Breast epithelium (tissue), 4 donors: Measurements from ENCODE around the gene DUSP16. TPM values are rescaled to one million over a fixed set of nuclear protein-coding genes. Genes with fewer than 3 reads are reported as not detected.

ENCODE experiments used
- DNase-seq, 2 donors: peaks; one replicate each; pipeline ENCODE4 v3.0.0-alpha.2; 2019; ENCODE audit warnings: low spot score in 2 of 2
- H3K27ac ChIP-seq, 2 donors: fragments of 200-600 bp; sonication (generic) in 1 of 2; one replicate each; pipeline ENCODE4 v1.5.1; 2016 to 2019; ENCODE audit warnings: mild to moderate bottlenecking in 1 of 2
- H3K27me3 ChIP-seq, 2 donors: fragments of 200-600 bp; sonication (generic) in 1 of 2; one replicate each; pipeline versions ENCODE4 v1.5.1 to v1.6.0; 2017 to 2019; ENCODE audit warnings: control low read depth in 1 of 2, mild to moderate bottlenecking in 1 of 2
- H3K36me3 ChIP-seq: fragments of 200-600 bp; one replicate; pipeline ENCODE4 v1.5.1; 2019
- H3K4me1 ChIP-seq, 2 donors: fragments of 200-600 bp; sonication (generic); one replicate each; pipeline ENCODE4 v1.5.1; 2016 to 2019; ENCODE audit warnings: control low read depth in 1 of 2
- H3K4me3 ChIP-seq, 3 donors: fragments of 200-600 bp; sonication (generic); 1 replicate in 2 of 3; 2 replicates in 1 of 3; pipeline ENCODE4 v1.5.1; 2016 to 2019; ENCODE audit warnings: mild to moderate bottlenecking in 3 of 3, moderate library complexity in 2 of 3
- H3K9me3 ChIP-seq, 2 donors: fragments of 200-600 bp; sonication (generic) in 1 of 2; one replicate each; pipeline ENCODE4 v1.5.1; 2016 to 2019; ENCODE audit warnings: control low read depth in 1 of 2
- CTCF ChIP-seq, 3 donors: fragments of 450-650 bp; IDR thresholded peaks; one replicate each; pipeline ENCODE4 v1.5.1; 2016 to 2017; ENCODE audit warnings: antibody characterized with exemption in 3 of 3, mild to moderate bottlenecking in 3 of 3, moderate library complexity in 3 of 3
- POLR2A ChIP-seq: fragments of 450-650 bp; IDR thresholded peaks from one replicate; pipeline ENCODE4 v1.6.1; 2016; ENCODE audit warnings: antibody characterized with exemption, mild to moderate bottlenecking, moderate library complexity
- POLR2AphosphoS5 ChIP-seq, 3 donors: sonication (generic); formaldehyde crosslinking; IDR thresholded peaks; one replicate each; pipeline ENCODE4 v1.6.1; 2017; ENCODE audit warnings: antibody characterized with exemption in 3 of 3
- intact Hi-C: fragments of 100-400 bp; cut with DNase I; formaldehyde crosslinking; loops from one replicate; pipeline ENCODE4 v1.15.1; 2023; ENCODE audit warnings: low total_unique reads
- total RNA-seq, 3 donors: library from RNA; depleted of rRNA; stranded (reverse); fragments of >200 nt; gene quantifications; one replicate each; pipeline ENCODE4 v1.1.0, GENCODE V29; 2016

DUSP16 gene
- total RNA-seq, 3 donors from 2014 or later, result 10.9 to 63.3 (median 61.0) TPM

- intact Hi-C loops, result no loop called here
- no peak overlapping the region for H3K4me3 ChIP-seq
Observed at GRCh38 chr12:12487490-12487889, 75.2 kb downstream of the DUSP16 start.

DNA sequence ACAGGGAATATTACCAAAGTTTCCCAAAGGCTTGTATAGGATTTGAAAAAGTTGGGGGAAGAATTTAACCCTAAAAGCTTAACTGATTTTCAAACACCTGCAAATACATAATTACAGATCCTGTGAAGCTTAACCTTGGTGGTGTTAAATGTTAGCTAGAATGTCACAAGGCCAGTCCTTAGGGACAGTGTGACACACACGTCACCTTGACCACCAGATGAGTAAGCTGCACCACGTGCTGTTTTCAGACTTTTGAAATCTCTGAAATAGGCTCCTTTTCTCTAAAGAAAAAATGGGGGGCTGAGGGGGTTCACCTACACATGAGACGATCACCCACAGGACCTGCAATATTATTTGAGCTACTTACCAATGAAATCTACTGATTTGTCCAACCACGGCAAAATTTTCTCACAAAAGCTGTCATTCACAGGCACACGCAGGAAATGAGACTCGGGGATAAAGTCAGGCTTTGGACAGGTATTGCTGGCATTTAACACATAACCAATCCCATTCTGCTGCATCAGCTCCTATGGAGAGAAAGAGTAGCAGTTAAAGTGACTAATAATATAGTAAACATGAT is 75.9 kb downstream of the DUSP16 start:
- TF ChIP-seq CTCF (IDR thresholded peaks at IDR 0.05), result no peak
- TF ChIP-seq POLR2A, result no peak
- TF ChIP-seq POLR2AphosphoS5 (IDR thresholded peaks at IDR 0.05), result no peak
- H3K36me3 ChIP-seq, result no peaks in the 10 kb centered on the region
- no peak overlapping the region for H3K4me3 ChIP-seq
- no peak for DNase-seq
- H3K27me3 ChIP-seq, result no peaks in the 10 kb centered on the region
- intact Hi-C loops, result no loop called here
- H3K4me1 ChIP-seq, result no peaks in the 10 kb centered on the region
- H3K27ac ChIP-seq, result no peak overlapping the region
- no peaks in the 10 kb centered on the region for H3K9me3 ChIP-seq

More at GRCh38 chr12:12487490-12487889, 75.2 kb downstream of the DUSP16 start:
- TF ChIP-seq POLR2A (no peak), POLR2AphosphoS5 (IDR thresholded peaks at IDR 0.05) (no peak), CTCF (IDR thresholded peaks at IDR 0.05) (no peak)
- Histone ChIP-seq H3K36me3 (no peaks in the 10 kb centered on the region), H3K4me1 (no peaks in the 10 kb centered on the region), H3K27me3 (no peaks in the 10 kb centered on the region), H3K9me3 (no peaks in the 10 kb centered on the region), H3K27ac (no peak overlapping the region)
- DNase-seq, result no peak

- Histone ChIP-seq H3K27me3 (no peaks in the 10 kb centered on the region), H3K9me3 (no peaks in the 10 kb centered on the region), H3K27ac (peak overlapping the region in 1 of 2 donors; percentile 30), H3K36me3 (peaks cover 5% of the 10 kb centered on the region), H3K4me1 (no peaks in the 10 kb centered on the region), H3K4me3 (no peak overlapping the region)
- DNase-seq, result no peak
- no peak for TF ChIP-seq POLR2A
- no peak for TF ChIP-seq POLR2AphosphoS5 (IDR thresholded peaks at IDR 0.05)
- TF ChIP-seq CTCF (IDR thresholded peaks at IDR 0.05), result no peak
- intact Hi-C loops, result no loop called here
Observed at GRCh38 chr12:12483438-12483837, 79.2 kb downstream of the DUSP16 start.

GRCh38 chr12:12482959-12483358 is 79.7 kb downstream of the DUSP16 start:
- TF ChIP-seq CTCF (IDR thresholded peaks at IDR 0.05), result no peak
- TF ChIP-seq POLR2AphosphoS5 (IDR thresholded peaks at IDR 0.05), result no peak
- TF ChIP-seq POLR2A, result no peak

GRCh38 chr12:12482150-12482761 is 80.4 kb downstream of the DUSP16 start:
- Histone ChIP-seq H3K9me3 (no peaks in the 10 kb centered on the region), H3K27me3 (no peaks in the 10 kb centered on the region), H3K4me3 (no peak overlapping the region), H3K27ac (peak overlapping the region in 1 of 2 donors; percentile 30), H3K36me3 (peaks cover 5% of the 10 kb centered on the region), H3K4me1 (no peaks in the 10 kb centered on the region)
- DNase-seq, result no peak
- TF ChIP-seq POLR2AphosphoS5 (IDR thresholded peaks at IDR 0.05) (no peak), CTCF (IDR thresholded peaks at IDR 0.05) (no peak), POLR2A (no peak)
- intact Hi-C loops, result no loop called here

More at GRCh38 chr12:12482959-12483358, 79.7 kb downstream of the DUSP16 start:
- Histone ChIP-seq H3K4me3 (no peak overlapping the region), H3K36me3 (peaks cover 5% of the 10 kb centered on the region), H3K27me3 (no peaks in the 10 kb centered on the region), H3K9me3 (no peaks in the 10 kb centered on the region), H3K4me1 (no peaks in the 10 kb centered on the region), H3K27ac (peak overlapping the region in 1 of 2 donors; percentile 30)
- no peak for DNase-seq
- intact Hi-C loops, result no loop called here
